ENCODE results near the gene DMRTC2.

DNA sequence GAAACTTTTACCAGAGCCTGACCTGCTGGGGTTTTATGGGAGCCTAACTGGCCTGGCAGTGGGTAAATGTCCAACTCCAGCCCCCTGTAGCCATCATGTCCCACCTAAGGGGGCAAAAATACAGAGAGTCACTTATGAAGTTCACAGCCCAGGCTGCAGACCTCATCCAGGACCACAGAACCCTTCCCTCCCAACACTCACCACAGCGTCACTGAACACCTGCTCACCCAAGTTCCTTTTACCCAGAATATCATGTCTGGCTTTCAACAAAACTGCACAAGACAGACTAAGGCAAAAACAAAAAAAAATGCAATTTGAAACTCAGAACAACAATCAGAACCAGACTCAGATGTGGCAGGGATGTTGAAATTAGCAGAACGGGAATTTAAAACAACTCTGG is 42.1 kb upstream of the DMRTC2 start:
- TF ChIP-seq CTCF (IDR thresholded peaks at IDR 0.05) (no peak), EP300 (IDR thresholded peaks at IDR 0.05) (no peak), POLR2A (IDR thresholded peaks at IDR 0.05) (no peak)

Data from tibial nerve (tissue), 4 donors.